ENCODE measurements around the gene GRID2IP. TPM values are rescaled to one million over a fixed set of nuclear protein-coding genes. Genes with fewer than 3 reads are reported as not detected.
"Not testable (repeated sequence)": the region's sequence is repeated elsewhere in the genome, so short reads cannot be mapped to it uniquely, and the experiment has no call there.

Gene GRID2IP
- total RNA-seq, 1 experiment from 2014 or later = 1.4 TPM

DNA sequence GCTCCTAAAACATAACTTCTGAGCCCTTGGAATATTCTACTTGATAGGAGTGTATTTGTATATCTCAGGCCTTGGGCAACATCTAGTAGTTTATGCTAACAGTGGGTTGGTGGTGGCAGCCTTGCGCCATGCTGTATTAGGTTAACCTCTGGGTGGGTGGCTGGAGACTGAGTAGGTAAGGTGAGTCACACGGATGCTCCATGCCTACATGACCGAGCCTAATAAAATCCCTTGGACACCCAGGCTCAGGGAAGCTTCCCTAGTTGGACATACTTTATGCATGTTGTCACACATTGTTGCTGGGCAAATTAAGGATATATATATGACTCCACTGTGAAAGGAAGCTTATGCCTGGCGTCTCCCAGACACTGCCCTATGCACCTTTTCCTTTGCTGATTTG, 97.5 kb downstream of the GRID2IP start:
- TF ChIP-seq, protein P1, sequence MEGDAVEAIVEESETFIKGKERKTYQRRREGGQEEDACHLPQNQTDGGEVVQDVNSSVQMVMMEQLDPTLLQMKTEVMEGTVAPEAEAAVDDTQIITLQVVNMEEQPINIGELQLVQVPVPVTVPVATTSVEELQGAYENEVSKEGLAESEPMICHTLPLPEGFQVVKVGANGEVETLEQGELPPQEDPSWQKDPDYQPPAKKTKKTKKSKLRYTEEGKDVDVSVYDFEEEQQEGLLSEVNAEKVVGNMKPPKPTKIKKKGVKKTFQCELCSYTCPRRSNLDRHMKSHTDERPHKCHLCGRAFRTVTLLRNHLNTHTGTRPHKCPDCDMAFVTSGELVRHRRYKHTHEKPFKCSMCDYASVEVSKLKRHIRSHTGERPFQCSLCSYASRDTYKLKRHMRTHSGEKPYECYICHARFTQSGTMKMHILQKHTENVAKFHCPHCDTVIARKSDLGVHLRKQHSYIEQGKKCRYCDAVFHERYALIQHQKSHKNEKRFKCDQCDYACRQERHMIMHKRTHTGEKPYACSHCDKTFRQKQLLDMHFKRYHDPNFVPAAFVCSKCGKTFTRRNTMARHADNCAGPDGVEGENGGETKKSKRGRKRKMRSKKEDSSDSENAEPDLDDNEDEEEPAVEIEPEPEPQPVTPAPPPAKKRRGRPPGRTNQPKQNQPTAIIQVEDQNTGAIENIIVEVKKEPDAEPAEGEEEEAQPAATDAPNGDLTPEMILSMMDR (IDR thresholded peaks at IDR 0.05; ENCODE audit: unreplicated experiment) = no peak
- BruUV-seq (replicated peaks) = no TSS peak
- Mint-ChIP-seq H3K36me3 (ENCODE audit: insufficient read depth, unreplicated experiment) (peaks cover 22% of the 10 kb centered on the region), H3K27ac (ENCODE audit: unreplicated experiment) (no peak overlapping the region), H3K9me3 (ENCODE audit: low read depth, unreplicated experiment) (no peaks in the 10 kb centered on the region), H3K4me1 (ENCODE audit: low read depth, unreplicated experiment) (peaks cover 42% of the 10 kb centered on the region), H3K4me3 (ENCODE audit: low read depth, unreplicated experiment) (no peak overlapping the region), H3K27me3 (ENCODE audit: unreplicated experiment) (no peaks in the 10 kb centered on the region)
- intact Hi-C loops (cut with micrococcal nuclease; ENCODE audit: unreplicated experiment) = no loop called here
- CTCF ChIA-PET = interaction anchor here (0.7 kb wide), 3 partner anchors 108 to 1044 kb away, joined by 3 to 4 read pairs (median 3); no protein-coding TSS in a partner anchor
- DNase-seq = no peak

DNA sequence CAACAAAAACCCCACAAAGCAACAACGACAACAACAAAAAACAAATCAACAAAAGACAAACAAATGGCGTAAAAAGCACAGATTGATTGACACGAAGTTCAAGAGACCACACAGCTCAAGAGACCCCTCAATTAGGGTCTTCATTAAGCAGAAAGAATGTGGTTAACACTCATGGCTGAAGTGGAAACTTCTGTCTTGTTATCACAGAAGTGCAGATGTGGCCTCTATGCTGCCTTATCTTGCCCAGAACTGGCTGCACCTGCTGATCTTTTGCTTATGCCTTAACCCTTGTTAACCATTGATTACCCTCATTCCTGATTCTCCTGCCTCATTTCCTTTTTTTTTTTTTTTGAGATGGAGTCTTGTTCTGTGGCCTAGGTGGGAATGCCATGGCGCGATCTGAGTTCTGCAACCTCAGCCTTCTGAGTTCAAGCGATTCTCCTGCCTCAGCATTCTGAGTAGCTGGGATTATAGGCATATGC, 100.0 kb downstream of the GRID2IP start:
- H3K9me3 Mint-ChIP-seq (ENCODE audit: low read depth, unreplicated experiment) = no peaks in the 10 kb centered on the region
- BruUV-seq (replicated peaks) = no TSS peak
- CTCF ChIA-PET = no interaction called here
- peaks cover 46% of the 10 kb centered on the region for H3K36me3 Mint-ChIP-seq (ENCODE audit: insufficient read depth, unreplicated experiment)
- no peaks in the 10 kb centered on the region for H3K27me3 Mint-ChIP-seq (ENCODE audit: unreplicated experiment)
- TF ChIP-seq, protein P1 (IDR thresholded peaks at IDR 0.05; ENCODE audit: unreplicated experiment) = no peak
- DNase-seq = no peak
- peaks cover 42% of the 10 kb centered on the region for H3K4me1 Mint-ChIP-seq (ENCODE audit: low read depth, unreplicated experiment)
- no peak overlapping the region for H3K4me3 Mint-ChIP-seq (ENCODE audit: low read depth, unreplicated experiment)
- intact Hi-C loops (cut with micrococcal nuclease; ENCODE audit: unreplicated experiment) = no loop called here
- H3K27ac Mint-ChIP-seq (ENCODE audit: unreplicated experiment) = peak overlapping the region; percentile 72

DNA sequence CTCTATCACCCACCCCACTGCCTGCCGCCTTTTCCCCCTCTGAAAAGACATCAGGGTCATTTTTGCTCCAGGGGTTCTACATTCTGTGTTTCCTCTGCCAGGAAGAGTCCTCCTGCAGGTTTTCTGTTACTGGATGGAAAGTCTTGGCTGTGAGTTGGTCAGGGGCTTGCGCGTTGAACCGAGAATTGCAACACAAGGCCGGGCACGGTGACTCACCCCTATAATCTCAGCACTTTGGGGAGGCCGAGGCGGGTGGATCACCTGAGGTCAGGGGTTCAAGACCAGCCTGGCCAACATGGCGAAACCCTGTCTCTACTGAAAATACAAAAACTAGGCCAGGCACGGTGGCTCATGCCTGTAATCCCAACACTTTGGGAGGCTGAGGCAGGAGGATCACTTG, 100.7 kb downstream of the GRID2IP start:
- H3K9me3 Mint-ChIP-seq (ENCODE audit: low read depth, unreplicated experiment); DNase-seq; H3K27me3 Mint-ChIP-seq (ENCODE audit: unreplicated experiment); CTCF ChIA-PET; BruUV-seq (replicated peaks); H3K4me3 Mint-ChIP-seq (ENCODE audit: low read depth, unreplicated experiment); intact Hi-C loops (cut with micrococcal nuclease; ENCODE audit: unreplicated experiment): not testable (repeated sequence)
- Mint-ChIP-seq H3K27ac (ENCODE audit: unreplicated experiment) (peak overlapping the region; percentile 96), H3K4me1 (ENCODE audit: low read depth, unreplicated experiment) (peaks cover 49% of the 10 kb centered on the region), H3K36me3 (ENCODE audit: insufficient read depth, unreplicated experiment) (peaks cover 51% of the 10 kb centered on the region)

DNA sequence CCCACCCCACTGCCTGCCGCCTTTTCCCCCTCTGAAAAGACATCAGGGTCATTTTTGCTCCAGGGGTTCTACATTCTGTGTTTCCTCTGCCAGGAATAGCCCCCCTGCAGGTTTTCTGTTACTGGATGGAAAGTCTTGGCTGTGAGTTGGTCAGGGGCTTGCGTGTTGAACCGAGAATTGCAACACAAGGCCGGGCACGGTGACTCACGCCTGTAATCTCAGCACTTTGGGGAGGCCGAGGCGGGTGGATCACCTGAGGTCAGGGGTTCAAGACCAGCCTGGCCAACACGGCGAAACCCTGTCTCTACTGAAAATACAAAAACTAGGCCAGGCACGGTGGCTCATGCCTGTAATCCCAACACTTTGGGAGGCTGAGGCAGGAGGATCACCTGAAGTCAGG, 101.4 kb downstream of the GRID2IP start:
- Mint-ChIP-seq H3K27ac (ENCODE audit: unreplicated experiment) (peak overlapping the region; percentile 96), H3K4me1 (ENCODE audit: low read depth, unreplicated experiment) (peaks cover 53% of the 10 kb centered on the region), H3K36me3 (ENCODE audit: insufficient read depth, unreplicated experiment) (peaks cover 58% of the 10 kb centered on the region)
- intact Hi-C loops (cut with micrococcal nuclease; ENCODE audit: unreplicated experiment); H3K9me3 Mint-ChIP-seq (ENCODE audit: low read depth, unreplicated experiment); H3K4me3 Mint-ChIP-seq (ENCODE audit: low read depth, unreplicated experiment); BruUV-seq (replicated peaks); H3K27me3 Mint-ChIP-seq (ENCODE audit: unreplicated experiment); CTCF ChIA-PET: not testable (repeated sequence)
- peak; percentile 56 for DNase-seq

DNA sequence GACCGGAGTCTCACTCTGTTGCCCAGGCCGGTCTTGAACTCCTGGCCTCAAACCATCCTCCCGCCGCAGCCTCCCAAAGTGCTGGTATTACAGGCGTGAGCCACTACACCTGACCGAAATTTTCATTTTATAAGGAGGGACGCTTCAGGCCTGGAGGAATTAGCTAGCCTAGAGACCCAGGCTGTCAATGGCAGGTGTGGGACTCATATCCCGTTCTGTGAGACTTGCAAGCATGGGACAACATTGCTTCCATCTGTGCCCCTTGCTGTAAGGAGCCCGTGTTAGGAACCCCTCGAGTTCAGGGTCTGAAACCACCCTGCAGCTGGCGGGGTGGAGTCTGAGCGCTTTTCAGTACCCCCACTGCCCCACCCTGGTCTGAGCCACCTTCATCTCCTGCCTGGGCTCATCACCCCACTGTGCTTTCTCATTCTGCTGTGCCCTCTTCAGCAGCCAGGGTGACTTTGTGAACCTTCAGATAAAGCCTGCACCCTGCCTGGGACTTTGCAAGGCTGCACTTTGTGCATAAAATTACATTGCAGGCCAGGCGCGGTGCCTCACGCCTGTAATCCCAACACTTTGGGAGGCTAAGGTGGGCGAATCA, 102.2 kb downstream of the GRID2IP start:
- H3K9me3 Mint-ChIP-seq (ENCODE audit: low read depth, unreplicated experiment) = no peaks in the 10 kb centered on the region
- intact Hi-C loops (cut with micrococcal nuclease; ENCODE audit: unreplicated experiment) = no loop called here
- no peak for DNase-seq
- peaks cover 67% of the 10 kb centered on the region for H3K36me3 Mint-ChIP-seq (ENCODE audit: insufficient read depth, unreplicated experiment)
- CTCF ChIA-PET = interaction anchor here (0.7 kb wide), 1 partner anchor 10 kb away, joined by 3 read pairs; no protein-coding TSS in a partner anchor
- peak overlapping the region; percentile 97 for H3K4me3 Mint-ChIP-seq (ENCODE audit: low read depth, unreplicated experiment)
- H3K27ac Mint-ChIP-seq (ENCODE audit: unreplicated experiment) = peak overlapping the region; percentile 96
- H3K4me1 Mint-ChIP-seq (ENCODE audit: low read depth, unreplicated experiment) = peaks cover 62% of the 10 kb centered on the region
- no TSS peak for BruUV-seq (replicated peaks)
- TF ChIP-seq, protein P1 (IDR thresholded peaks at IDR 0.05; ENCODE audit: unreplicated experiment) = no peak
- H3K27me3 Mint-ChIP-seq (ENCODE audit: unreplicated experiment) = no peaks in the 10 kb centered on the region
